ENCODE data around the gene HCFC1.

The HCFC1 gene

GRCh38 chrX:153971450-153972367 lies at the start of gene HCFC1:
Gene HCFC1, minus strand, starts transcription at chrX:153971818. Its CDS starts 978 bp downstream, at chrX:153970840.
- DNase-seq: peak; percentile 96

GRCh38 chrX:154021131-154021611 lies 49.6 kb upstream of the HCFC1 start:
- peak; percentile 64 for DNase-seq

GRCh38 chrX:154020536-154021115 lies 49.0 kb upstream of the HCFC1 start:
- no peak for DNase-seq

- peak; percentile 86 for DNase-seq
These were observed 48.3 kb upstream of the HCFC1 start, which contains the start of gene IRAK1 for GRCh38 chrX:154019633-154020528. Gene IRAK1, minus strand, starts transcription at chrX:154019902. Its CDS starts 90 bp downstream, at chrX:154019812.

GRCh38 chrX:154019061-154019621 lies 47.5 kb upstream of the HCFC1 start:
- peak; percentile 70 for DNase-seq

GRCh38 chrX:154018518-154019060 lies 47.0 kb upstream of the HCFC1 start:
- DNase-seq: no peak

- no peak for DNase-seq
These were observed 46.3 kb upstream of the HCFC1 start for GRCh38 chrX:154017766-154018517.

- DNase-seq: no peak
These were observed 44.9 kb upstream of the HCFC1 start for GRCh38 chrX:154016366-154017076.

- no peak for DNase-seq
These were observed 44.1 kb upstream of the HCFC1 start for GRCh38 chrX:154015581-154016264.

- DNase-seq: no peak
These were observed 43.1 kb upstream of the HCFC1 start for GRCh38 chrX:154014429-154015380.

- DNase-seq: peak; percentile 81
These were observed 42.2 kb upstream of the HCFC1 start for GRCh38 chrX:154013614-154014360.

GRCh38 chrX:154013001-154013421 lies 41.4 kb upstream of the HCFC1 start:
- no peak for DNase-seq

GRCh38 chrX:154012336-154012991 lies 40.8 kb upstream of the HCFC1 start:
- DNase-seq: no peak

GRCh38 chrX:154011376-154012335 lies 40.0 kb upstream of the HCFC1 start:
- no peak for DNase-seq

GRCh38 chrX:154010330-154011087 lies 38.9 kb upstream of the HCFC1 start:
- no peak for DNase-seq

GRCh38 chrX:154008521-154008920 lies 36.9 kb upstream of the HCFC1 start:
- DNase-seq: no peak

Measured in activated effector memory CD4-positive, alpha-beta T cell treated with anti-CD3 and anti-CD28 coated beads, Interleukin-2, amount 50 U/mL, for 16 hours (primary cell).